ENCODE measurements around the gene CCDC174.

The CCDC174 gene

GRCh38 chr3:14625443-14625842 lies 26.1 kb upstream of the CCDC174 start:
- no peak for DNase-seq (ENCODE audit: low read depth in 4 of 4, low spot score in 1 of 4)

- no peak for DNase-seq (ENCODE audit: low read depth in 4 of 4, low spot score in 1 of 4)
Measured at GRCh38 chr3:14627815-14628214, 23.7 kb upstream of the CCDC174 start.

DNA sequence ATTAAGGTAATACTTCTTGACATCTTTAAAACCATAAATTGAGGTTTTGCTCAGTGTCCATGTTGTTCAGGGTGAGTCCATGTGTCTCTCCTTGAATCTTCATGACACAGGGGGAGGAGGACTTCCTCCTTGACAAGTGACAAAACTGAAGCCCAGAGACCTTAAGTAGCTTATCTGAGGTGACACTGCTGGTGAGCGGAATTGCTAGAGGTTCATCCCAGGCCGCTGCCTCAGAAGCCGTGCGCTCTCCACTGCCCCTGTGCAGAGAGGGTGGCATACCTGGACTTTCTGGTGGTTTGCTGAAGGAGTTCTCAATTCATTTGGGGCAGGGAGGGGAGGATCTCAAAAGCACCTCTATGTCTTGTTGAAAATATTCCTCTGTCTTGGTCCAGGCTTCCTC lies 23.2 kb upstream of the CCDC174 start:
- DNase-seq (ENCODE audit: low read depth in 4 of 4, low spot score in 1 of 4), result no peak

- no peak for DNase-seq (ENCODE audit: low read depth in 4 of 4, low spot score in 1 of 4)
Measured at GRCh38 chr3:14630404-14631100, 21.0 kb upstream of the CCDC174 start.

- no peak for DNase-seq (ENCODE audit: low read depth in 4 of 4, low spot score in 1 of 4)
Measured at GRCh38 chr3:14631101-14631497, 20.5 kb upstream of the CCDC174 start.

GRCh38 chr3:14631687-14632441 lies 19.7 kb upstream of the CCDC174 start:
- no peak for DNase-seq (ENCODE audit: low read depth in 4 of 4, low spot score in 1 of 4)

DNA sequence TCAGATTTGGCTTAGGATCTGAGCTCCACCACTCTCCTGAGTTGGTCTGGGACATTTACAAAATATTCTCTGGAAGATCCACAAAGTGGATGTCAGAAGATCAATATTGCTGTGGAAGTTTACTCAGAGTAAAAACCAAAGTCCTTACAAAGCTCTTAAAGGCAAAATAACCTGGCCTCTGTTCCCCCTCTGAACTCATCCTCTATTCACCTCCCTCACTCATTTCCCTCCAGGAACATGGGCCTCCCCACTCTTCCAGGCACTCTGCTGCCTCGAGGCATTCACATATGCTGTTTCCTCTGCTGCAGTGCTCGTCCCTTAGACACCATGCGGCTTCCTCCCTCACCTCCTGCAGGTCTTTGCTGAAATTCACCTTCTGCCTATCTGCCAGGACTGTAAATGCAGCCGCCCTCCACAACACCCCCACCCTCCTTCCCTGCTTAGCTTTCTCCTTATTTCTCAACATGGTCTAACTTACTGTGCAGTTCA lies 19.1 kb upstream of the CCDC174 start:
- DNase-seq (ENCODE audit: low read depth in 4 of 4, low spot score in 1 of 4), result no peak

DNA sequence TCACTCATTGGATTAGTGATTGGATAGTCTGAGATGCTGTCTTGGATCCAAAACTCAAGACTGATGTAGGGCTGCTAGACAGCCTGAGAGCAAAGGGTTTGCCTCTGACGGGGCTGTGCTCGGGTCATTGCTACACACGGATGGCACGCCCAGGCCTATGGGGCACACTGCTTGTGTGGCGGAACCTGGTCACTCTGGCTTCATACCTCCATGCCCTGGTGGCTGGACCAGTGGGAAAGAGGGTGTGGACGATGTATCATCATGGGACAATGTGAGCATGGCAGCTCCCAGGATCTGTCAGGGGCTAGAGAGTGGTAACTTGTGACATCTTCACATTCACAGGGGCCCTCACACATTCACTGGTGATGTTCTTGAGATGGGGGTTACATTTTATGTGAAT lies 18.1 kb upstream of the CCDC174 start:
- DNase-seq (ENCODE audit: low read depth in 4 of 4, low spot score in 1 of 4), result no peak

- peak; percentile 7 to 42 (median 26) for DNase-seq (ENCODE audit: low read depth in 4 of 4, low spot score in 1 of 4)
Measured at GRCh38 chr3:14633819-14634424, 17.6 kb upstream of the CCDC174 start.

DNA sequence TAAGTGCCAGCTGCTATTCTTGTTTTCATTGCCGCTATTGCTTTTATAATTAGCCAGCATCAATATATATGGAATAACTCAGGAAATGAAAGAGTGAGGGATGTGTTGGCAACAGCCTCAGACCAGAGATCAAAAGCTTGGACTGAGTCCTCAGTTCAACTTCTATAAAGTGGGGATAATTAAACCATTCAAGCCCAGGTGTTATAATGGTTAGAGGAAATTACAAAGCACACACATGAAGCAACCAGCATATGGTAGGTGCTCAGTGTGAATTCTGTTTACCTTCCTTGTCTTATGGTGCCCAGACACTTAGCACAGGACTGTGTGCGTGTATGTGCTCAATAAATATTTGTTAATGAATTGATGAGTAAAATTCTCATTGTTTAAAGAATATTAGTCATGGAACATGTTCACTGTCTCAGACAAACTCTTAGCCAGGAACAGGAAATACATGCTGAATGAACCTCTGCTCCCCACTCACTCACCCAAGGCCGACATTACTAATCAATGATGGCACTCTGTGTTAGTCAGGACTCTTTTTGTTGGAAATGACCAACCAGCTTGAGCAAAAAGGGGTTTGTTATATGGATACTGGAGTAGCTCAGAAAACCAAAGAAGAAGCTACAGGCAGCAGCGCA lies 16.7 kb upstream of the CCDC174 start:
- DNase-seq (ENCODE audit: low read depth in 4 of 4, low spot score in 1 of 4), result no peak

GRCh38 chr3:14636496-14637087 lies 15.0 kb upstream of the CCDC174 start:
- no peak for DNase-seq (ENCODE audit: low read depth in 4 of 4, low spot score in 1 of 4)

- no peak for DNase-seq (ENCODE audit: low read depth in 4 of 4, low spot score in 1 of 4)
Measured at GRCh38 chr3:14640157-14640562, 11.4 kb upstream of the CCDC174 start.

GRCh38 chr3:14640734-14641133 lies 10.8 kb upstream of the CCDC174 start:
- DNase-seq (ENCODE audit: low read depth in 4 of 4, low spot score in 1 of 4), result no peak

DNA sequence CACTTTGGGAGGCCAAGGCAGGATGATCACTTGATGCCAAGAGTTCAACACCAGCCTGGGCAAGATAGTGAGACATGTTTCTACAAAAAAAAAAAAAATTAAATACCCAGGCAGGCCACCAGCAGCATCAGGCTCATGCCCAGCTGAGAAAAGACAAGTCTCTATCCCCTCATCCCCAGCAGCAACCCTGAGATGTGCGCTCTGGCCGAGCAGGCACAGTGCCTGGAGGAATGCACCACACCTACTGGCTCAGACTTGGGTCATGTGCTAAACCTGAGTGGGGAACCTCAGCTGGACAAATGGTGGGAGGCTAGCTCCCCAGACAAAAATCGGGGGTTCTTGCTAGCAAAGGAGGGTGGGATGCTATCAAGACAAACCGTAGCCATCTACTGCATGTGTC lies 10.2 kb upstream of the CCDC174 start:
- DNase-seq (ENCODE audit: low read depth in 4 of 4, low spot score in 1 of 4), result no peak

GRCh38 chr3:14645453-14645852 lies 6.1 kb upstream of the CCDC174 start:
- DNase-seq (ENCODE audit: low read depth in 4 of 4, low spot score in 1 of 4), result no peak

- no peak for DNase-seq (ENCODE audit: low read depth in 4 of 4, low spot score in 1 of 4)
Measured at GRCh38 chr3:14646131-14646573, 5.4 kb upstream of the CCDC174 start.

GRCh38 chr3:14646589-14647413 lies 4.8 kb upstream of the CCDC174 start:
- no peak for DNase-seq (ENCODE audit: low read depth in 4 of 4, low spot score in 1 of 4)

- no peak for DNase-seq (ENCODE audit: low read depth in 4 of 4, low spot score in 1 of 4)
Measured at GRCh38 chr3:14647976-14648955, 3.3 kb upstream of the CCDC174 start.

DNA sequence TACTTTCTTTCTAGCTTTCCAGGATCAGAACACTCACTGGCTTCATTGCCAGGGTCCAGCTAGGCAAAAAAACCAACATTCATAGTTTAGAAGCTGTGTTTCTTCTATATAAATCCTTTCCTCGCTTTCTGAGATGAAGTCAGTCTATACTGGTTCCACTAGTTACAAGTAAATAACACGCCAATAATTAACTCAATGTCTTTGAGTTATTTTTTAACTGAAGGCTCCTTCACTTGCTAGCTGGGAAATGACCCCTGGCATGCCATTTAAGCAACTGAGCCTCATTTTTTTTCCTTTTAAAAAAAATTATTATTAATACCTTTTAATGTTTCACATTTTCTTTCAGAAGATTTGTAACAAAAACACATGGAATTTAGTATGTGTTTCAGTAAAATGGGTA lies 2.1 kb upstream of the CCDC174 start:
- no peak for DNase-seq (ENCODE audit: low read depth in 4 of 4, low spot score in 1 of 4)
